CD14-positive monocyte (primary cell): ENCODE measurements around the gene SLC25A48. TPM values are rescaled to one million over a fixed set of nuclear protein-coding genes. Genes with fewer than 3 reads are reported as not detected.

ENCODE experiments used
- DNase-seq, 3 donors: peaks; one replicate each; pipeline ENCODE4 v3.0.0-alpha.2; 2011 to 2022
- H2AFZ ChIP-seq: 2 replicates; pipeline ENCODE4 v1.6.0; 2012; ENCODE audit warnings: mild to moderate bottlenecking, low read depth, low read length, inconsistent platforms; ENCODE audit not compliant: insufficient read depth, poor library complexity, severe bottlenecking
- H3K27ac ChIP-seq, 2 donors: 1 replicate in 1 of 2; 2 replicates in 1 of 2; pipeline ENCODE4 v1.5.1; 2012 to 2013; ENCODE audit warnings: low read length in 2 of 2, control low read depth in 1 of 2, inconsistent platforms in 1 of 2, low read depth in 1 of 2, mild to moderate bottlenecking in 1 of 2
- H3K27me3 ChIP-seq, 2 donors: one replicate each; pipeline versions ENCODE4 v1.6.0 to v1.6.1; 2011 to 2013; ENCODE audit warnings: low read length in 2 of 2; ENCODE audit not compliant: control insufficient read depth in 2 of 2, insufficient read depth in 2 of 2
- H3K36me3 ChIP-seq, 2 donors: replicated peaks in 1 of 2; 1 replicate in 1 of 2; 2 replicates in 1 of 2; pipeline versions ENCODE4 v1.5.1 to v1.6.1; 2012 to 2013; ENCODE audit warnings: low read length in 2 of 2, control low read depth in 1 of 2, inconsistent platforms in 1 of 2, mild to moderate bottlenecking in 1 of 2; ENCODE audit not compliant: insufficient read depth in 2 of 2, control insufficient read depth in 1 of 2
- H3K4me1 ChIP-seq, 2 donors: 1 replicate in 1 of 2; 2 replicates in 1 of 2; pipeline versions ENCODE4 v1.5.1 to v1.6.1; 2012 to 2013; ENCODE audit warnings: low read length in 2 of 2, control low read depth in 1 of 2, inconsistent platforms in 1 of 2, mild to moderate bottlenecking in 1 of 2, moderate library complexity in 1 of 2; ENCODE audit not compliant: insufficient read depth in 2 of 2, control insufficient read depth in 1 of 2
- H3K4me2 ChIP-seq: replicated peaks from 2 replicates; pipeline ENCODE3; 2012; ENCODE audit warnings: low read length, moderate library complexity, mild to moderate bottlenecking; ENCODE audit not compliant: poor library complexity, severe bottlenecking; ENCODE audit errors: extremely low read depth
- H3K4me3 ChIP-seq, 3 experiments: fragments of 200-600 bp in 1 of 3; sonication (generic) in 1 of 3; replicated peaks in 1 of 3; 1 replicate in 2 of 3; 2 replicates in 1 of 3; pipeline ENCODE4 v1.5.1; 2011 to 2013; ENCODE audit warnings: low read length in 3 of 3, mild to moderate bottlenecking in 3 of 3, control low read depth in 2 of 3, low read depth in 2 of 3, inconsistent platforms in 1 of 3, moderate library complexity in 1 of 3
- H3K79me2 ChIP-seq: 2 replicates; pipeline ENCODE4 v1.6.0; 2012; ENCODE audit warnings: mild to moderate bottlenecking, control low read depth, inconsistent platforms, low read length, moderate library complexity; ENCODE audit not compliant: insufficient read depth
- H3K9ac ChIP-seq: 2 replicates; pipeline ENCODE4 v1.6.0; 2017; ENCODE audit warnings: low read length, mild to moderate bottlenecking; ENCODE audit not compliant: insufficient read depth, poor library complexity, severe bottlenecking
- H3K9me3 ChIP-seq, 2 donors: replicated peaks in 1 of 2; 1 replicate in 1 of 2; 2 replicates in 1 of 2; pipeline versions ENCODE4 v1.5.1 to v1.6.1; 2012 to 2013; ENCODE audit warnings: low read length in 2 of 2, control low read depth in 1 of 2; ENCODE audit not compliant: control insufficient read depth in 1 of 2, insufficient read depth in 1 of 2
- H4K20me1 ChIP-seq: 2 replicates; pipeline ENCODE4 v1.6.0; 2012; ENCODE audit warnings: mild to moderate bottlenecking, low read length, control low read depth, moderate library complexity; ENCODE audit not compliant: insufficient read depth
- H3K27ac Mint-ChIP-seq, 7 donors: one replicate each; pipeline ENCODE4 v1.8.0; 2020; ENCODE audit warnings: mild to moderate bottlenecking in 7 of 7, mixed read lengths in 7 of 7, moderate library complexity in 6 of 7, inconsistent platforms in 2 of 7
- H3K27me3 Mint-ChIP-seq, 3 donors: one replicate each; pipeline ENCODE4 v1.8.0; 2021 to 2022; ENCODE audit warnings: low read depth in 3 of 3, mild to moderate bottlenecking in 3 of 3, mixed read lengths in 3 of 3, moderate library complexity in 3 of 3, inconsistent platforms in 1 of 3
- H3K36me3 Mint-ChIP-seq, 2 donors: one replicate each; pipeline ENCODE4 v1.8.0; 2020; ENCODE audit warnings: mixed read lengths in 2 of 2, inconsistent platforms in 1 of 2, mild to moderate bottlenecking in 1 of 2
- H3K4me1 Mint-ChIP-seq: one replicate; pipeline ENCODE4 v1.8.0; 2020; ENCODE audit warnings: mild to moderate bottlenecking, mixed read lengths
- H3K4me3 Mint-ChIP-seq, 2 donors: one replicate each; pipeline ENCODE4 v1.8.0; 2020; ENCODE audit warnings: mild to moderate bottlenecking in 2 of 2, mixed read lengths in 2 of 2, moderate library complexity in 1 of 2
- H3K9me3 Mint-ChIP-seq, 7 donors: one replicate each; pipeline ENCODE4 v1.8.0; 2020 to 2022; ENCODE audit warnings: mixed read lengths in 7 of 7, mild to moderate bottlenecking in 6 of 7, moderate library complexity in 6 of 7, inconsistent platforms in 2 of 7
- WGBS: methylation state at CpG from one replicate; pipeline ENCODE4 v1.1.5; 2013; ENCODE audit warnings: missing lambda C conversion rate; ENCODE audit not compliant: insufficient coverage; 5-methylcytosine and 5-hydroxymethylcytosine counted together
- intact Hi-C, 2 donors: fragments of 100-400 bp; cut with micrococcal nuclease; formaldehyde crosslinking; loops; one replicate each; pipeline versions ENCODE4 v1.15.0 to v1.15.1; 2023
- polyA plus RNA-seq, 3 donors: library from polyadenylated mRNA; depleted of rRNA in 1 of 3; unstranded in 2 of 3; stranded (reverse) in 1 of 3; fragments of 300-500 nt in 2 of 3; fragments of >200 nt in 1 of 3; fragmentation: Illumina TruSeq in 2 of 3; gene quantifications; 1 replicate in 2 of 3; 2 replicates in 1 of 3; pipeline ENCODE4 v1.2.3, GENCODE V29; 2012 to 2021
- TF ChIP-seq, protein P1 (sequence below): fragments of 200-600 bp; IDR thresholded peaks from one replicate; pipeline ENCODE4 v1.8.0; 2022; ENCODE audit warnings: antibody characterized with exemption, mild to moderate bottlenecking

The SLC25A48 gene
- polyA plus RNA-seq, 3 donors: not detected

DNA sequence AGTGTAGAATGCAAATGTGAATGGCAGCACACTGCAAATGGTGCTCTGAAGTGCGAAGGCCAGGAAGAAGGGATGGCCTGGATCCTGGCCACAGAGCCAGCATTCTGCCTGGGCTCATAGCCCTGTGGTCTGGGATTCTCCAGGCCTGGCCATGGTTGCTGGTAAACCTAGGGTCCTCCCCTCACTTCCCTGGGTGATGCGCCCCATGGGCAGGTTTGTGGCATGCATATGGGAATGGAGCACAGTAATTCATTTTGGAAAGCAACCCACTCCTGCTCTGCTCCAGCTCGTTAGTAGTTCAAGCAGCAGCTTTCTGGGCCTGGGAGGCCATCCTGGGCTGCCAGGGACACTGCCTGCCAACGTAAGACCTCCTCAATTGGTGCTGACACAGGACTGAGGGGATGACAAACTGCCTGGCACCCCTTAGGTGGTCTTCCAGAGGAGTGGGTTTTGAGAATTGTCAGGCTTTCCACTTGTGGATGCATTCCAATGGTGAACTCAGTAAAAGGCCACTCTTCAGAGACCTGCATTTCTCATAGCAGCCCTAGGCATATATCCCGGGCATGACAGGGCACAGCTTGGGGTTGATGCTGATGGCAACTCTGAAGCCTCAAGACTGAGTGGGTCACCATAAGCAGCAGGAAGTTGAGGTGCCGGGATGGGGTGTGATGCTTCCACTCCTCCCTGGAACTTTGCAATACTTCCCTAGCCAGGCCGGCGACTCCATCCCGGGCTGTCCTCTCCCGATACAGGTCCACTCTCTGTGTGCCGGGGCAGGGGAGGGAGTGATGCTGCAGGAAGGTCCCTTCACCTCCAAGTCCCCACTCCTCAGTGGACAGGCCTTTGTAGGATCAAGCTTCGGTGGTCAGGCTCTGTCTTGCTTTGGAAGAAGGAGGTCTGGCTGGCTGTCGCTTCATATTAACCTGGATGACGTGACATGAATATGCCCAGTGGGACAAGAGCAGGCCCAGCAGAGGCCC lies 1.2 kb upstream of the SLC25A48 start:
- DNase-seq: no peak
- Histone ChIP-seq H3K27me3 (peaks cover 11 to 37% of the 10 kb centered on the region in 2 donors), H2AFZ (no peak overlapping the region), H3K79me2 (no peaks in the 10 kb centered on the region), H4K20me1 (no peaks in the 10 kb centered on the region), H3K4me3 (no peak overlapping the region), H3K4me1 (peaks cover 0 to 6% of the 10 kb centered on the region in 2 donors), H3K9ac (no peak overlapping the region), H3K4me2 (no peak overlapping the region), H3K27ac (no peak overlapping the region), H3K36me3 (no peaks in the 10 kb centered on the region), H3K9me3 (peaks cover 0 to 4% of the 10 kb centered on the region in 2 donors)
- Mint-ChIP-seq H3K4me3 (no peak overlapping the region), H3K9me3 (peaks cover 0 to 10% (median 0%) of the 10 kb centered on the region in 7 donors), H3K4me1 (peaks cover 6% of the 10 kb centered on the region), H3K36me3 (no peaks in the 10 kb centered on the region), H3K27ac (no peak overlapping the region), H3K27me3 (peaks cover 41 to 57% (median 46%) of the 10 kb centered on the region in 3 donors)
- WGBS: 84% methylated on average over 5 of the region's 14 CpGs
- TF ChIP-seq, protein P1, sequence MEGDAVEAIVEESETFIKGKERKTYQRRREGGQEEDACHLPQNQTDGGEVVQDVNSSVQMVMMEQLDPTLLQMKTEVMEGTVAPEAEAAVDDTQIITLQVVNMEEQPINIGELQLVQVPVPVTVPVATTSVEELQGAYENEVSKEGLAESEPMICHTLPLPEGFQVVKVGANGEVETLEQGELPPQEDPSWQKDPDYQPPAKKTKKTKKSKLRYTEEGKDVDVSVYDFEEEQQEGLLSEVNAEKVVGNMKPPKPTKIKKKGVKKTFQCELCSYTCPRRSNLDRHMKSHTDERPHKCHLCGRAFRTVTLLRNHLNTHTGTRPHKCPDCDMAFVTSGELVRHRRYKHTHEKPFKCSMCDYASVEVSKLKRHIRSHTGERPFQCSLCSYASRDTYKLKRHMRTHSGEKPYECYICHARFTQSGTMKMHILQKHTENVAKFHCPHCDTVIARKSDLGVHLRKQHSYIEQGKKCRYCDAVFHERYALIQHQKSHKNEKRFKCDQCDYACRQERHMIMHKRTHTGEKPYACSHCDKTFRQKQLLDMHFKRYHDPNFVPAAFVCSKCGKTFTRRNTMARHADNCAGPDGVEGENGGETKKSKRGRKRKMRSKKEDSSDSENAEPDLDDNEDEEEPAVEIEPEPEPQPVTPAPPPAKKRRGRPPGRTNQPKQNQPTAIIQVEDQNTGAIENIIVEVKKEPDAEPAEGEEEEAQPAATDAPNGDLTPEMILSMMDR: no peak
- intact Hi-C loops: no loop called here

DNA sequence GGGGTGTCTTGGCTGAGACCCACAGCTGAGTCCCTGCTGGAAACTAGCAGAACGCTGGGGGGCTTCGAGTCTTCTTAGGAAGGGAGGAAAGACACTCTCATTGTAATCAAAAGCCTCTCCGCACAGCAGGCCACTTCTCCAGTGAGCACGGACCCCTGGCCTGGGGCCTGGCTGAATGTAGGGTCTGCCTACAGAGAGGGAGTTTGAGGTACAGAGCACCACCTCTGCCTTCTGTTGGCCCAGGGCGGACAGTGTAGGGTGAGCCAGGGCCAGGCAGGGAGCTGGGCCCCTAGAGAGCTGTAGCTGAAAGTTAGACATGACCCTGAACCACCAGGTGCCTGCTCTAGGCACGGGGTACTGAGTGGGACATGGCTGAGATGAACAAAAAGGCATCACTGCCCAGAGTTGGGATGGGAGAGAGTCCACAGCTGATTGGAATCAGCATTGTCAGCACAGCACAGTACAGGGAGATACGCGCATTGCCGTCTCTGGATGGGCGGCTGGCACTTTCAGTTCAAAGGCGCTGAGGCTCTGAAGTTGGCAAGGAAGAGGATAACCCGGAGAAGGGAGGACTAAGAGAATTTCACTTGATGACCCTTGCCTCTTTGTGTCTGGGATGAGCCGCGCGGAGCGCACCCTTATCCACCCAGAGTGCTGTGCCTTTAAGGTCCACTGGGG lies 363 bp upstream of the SLC25A48 start:
- H3K9me3 ChIP-seq: peaks cover 0 to 7% of the 10 kb centered on the region in 2 donors
- TF ChIP-seq, protein P1: no peak
- Mint-ChIP-seq H3K4me3 (peak overlapping the region in 1 of 2 donors; percentile 65), H3K36me3 (no peaks in the 10 kb centered on the region), H3K27me3 (peaks cover 40 to 60% (median 46%) of the 10 kb centered on the region in 3 donors), H3K9me3 (peaks cover 0 to 13% (median 4%) of the 10 kb centered on the region in 7 donors), H3K27ac (no peak overlapping the region), H3K4me1 (peaks cover 6% of the 10 kb centered on the region)
- H4K20me1 ChIP-seq: no peaks in the 10 kb centered on the region
- H3K36me3 ChIP-seq: no peaks in the 10 kb centered on the region
- H3K4me3 ChIP-seq: no peak overlapping the region
- intact Hi-C loops: no loop called here
- no peak overlapping the region for H3K27ac ChIP-seq
- H3K4me2 ChIP-seq: peak overlapping the region; percentile 23
- no peak overlapping the region for H3K9ac ChIP-seq
- H2AFZ ChIP-seq: peak overlapping the region; percentile 17
- peaks cover 11 to 37% of the 10 kb centered on the region in 2 donors for H3K27me3 ChIP-seq
- 26% methylated on average over 13 of the region's 16 CpGs for WGBS
- H3K79me2 ChIP-seq: no peaks in the 10 kb centered on the region
- peaks cover 0 to 6% of the 10 kb centered on the region in 2 donors for H3K4me1 ChIP-seq
- no peak for DNase-seq
